ENCODE results near the gene SNRPA1.

The SNRPA1 gene

DNA sequence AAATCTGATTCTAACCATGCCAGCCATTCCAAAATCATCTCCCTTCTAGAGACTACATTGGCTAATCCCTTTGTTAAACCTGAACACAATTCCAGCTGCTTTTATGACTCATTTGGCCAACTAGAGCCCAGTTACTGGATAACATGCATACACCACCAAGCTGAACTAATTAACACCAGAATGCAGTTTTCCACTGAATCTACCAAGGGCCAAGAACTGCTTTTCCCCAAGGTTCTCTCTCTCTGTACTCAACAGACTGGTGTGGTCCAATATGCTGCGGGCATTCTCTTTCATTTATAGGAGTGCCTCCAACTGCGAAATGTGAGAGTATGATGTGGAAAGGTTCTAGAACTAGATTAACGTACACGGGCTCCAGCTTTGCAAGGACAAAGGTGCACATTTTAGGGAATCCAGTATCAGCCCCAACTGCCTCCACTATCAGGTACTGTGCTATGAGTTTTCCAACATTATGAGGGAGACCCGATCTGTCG lies 44.7 kb downstream of the SNRPA1 start:
- peak; percentile 87 for DNase-seq (ENCODE audit: low read depth, low spot score)
- peak overlapping the region; percentile 71 for H3K4me3 ChIP-seq (ENCODE audit: low read depth, low read length)
- in situ Hi-C loops (cut with HindIII; ENCODE audit: low sequenced_read_pairs) = loop anchor here (10.0 kb wide), 1 partner anchor 126 kb away; no protein-coding TSS in a partner anchor
- TF ChIP-seq, protein P1, sequence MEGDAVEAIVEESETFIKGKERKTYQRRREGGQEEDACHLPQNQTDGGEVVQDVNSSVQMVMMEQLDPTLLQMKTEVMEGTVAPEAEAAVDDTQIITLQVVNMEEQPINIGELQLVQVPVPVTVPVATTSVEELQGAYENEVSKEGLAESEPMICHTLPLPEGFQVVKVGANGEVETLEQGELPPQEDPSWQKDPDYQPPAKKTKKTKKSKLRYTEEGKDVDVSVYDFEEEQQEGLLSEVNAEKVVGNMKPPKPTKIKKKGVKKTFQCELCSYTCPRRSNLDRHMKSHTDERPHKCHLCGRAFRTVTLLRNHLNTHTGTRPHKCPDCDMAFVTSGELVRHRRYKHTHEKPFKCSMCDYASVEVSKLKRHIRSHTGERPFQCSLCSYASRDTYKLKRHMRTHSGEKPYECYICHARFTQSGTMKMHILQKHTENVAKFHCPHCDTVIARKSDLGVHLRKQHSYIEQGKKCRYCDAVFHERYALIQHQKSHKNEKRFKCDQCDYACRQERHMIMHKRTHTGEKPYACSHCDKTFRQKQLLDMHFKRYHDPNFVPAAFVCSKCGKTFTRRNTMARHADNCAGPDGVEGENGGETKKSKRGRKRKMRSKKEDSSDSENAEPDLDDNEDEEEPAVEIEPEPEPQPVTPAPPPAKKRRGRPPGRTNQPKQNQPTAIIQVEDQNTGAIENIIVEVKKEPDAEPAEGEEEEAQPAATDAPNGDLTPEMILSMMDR (IDR thresholded peaks at IDR 0.05; ENCODE audit: low read depth, low read length) = no peak

DNA sequence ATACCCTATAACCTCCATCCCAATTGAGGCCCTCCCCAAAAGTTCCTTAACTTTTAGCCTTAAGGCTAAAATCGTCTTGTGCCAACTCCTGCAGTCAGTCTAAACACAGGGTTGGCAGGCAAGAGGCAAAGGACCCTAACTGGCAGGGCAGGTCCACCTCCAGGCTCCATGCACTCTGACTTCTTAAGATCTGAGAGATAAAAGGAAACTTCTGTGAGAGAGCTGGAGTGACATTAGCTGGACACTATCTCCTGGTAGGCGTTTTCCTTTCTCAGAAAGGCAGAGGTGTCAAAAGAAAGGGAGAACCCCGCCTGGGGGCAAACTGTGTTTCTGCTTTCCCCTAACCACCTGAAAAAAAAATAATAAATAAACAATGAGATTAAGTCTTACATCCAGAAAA lies 46.8 kb downstream of the SNRPA1 start:
- H3K4me3 ChIP-seq (ENCODE audit: low read depth, low read length) = no peak overlapping the region
- TF ChIP-seq, protein P1 (IDR thresholded peaks at IDR 0.05; ENCODE audit: low read depth, low read length) = no peak
- DNase-seq (ENCODE audit: low read depth, low spot score) = no peak
- in situ Hi-C loops (cut with HindIII; ENCODE audit: low sequenced_read_pairs) = no loop called here

DNA sequence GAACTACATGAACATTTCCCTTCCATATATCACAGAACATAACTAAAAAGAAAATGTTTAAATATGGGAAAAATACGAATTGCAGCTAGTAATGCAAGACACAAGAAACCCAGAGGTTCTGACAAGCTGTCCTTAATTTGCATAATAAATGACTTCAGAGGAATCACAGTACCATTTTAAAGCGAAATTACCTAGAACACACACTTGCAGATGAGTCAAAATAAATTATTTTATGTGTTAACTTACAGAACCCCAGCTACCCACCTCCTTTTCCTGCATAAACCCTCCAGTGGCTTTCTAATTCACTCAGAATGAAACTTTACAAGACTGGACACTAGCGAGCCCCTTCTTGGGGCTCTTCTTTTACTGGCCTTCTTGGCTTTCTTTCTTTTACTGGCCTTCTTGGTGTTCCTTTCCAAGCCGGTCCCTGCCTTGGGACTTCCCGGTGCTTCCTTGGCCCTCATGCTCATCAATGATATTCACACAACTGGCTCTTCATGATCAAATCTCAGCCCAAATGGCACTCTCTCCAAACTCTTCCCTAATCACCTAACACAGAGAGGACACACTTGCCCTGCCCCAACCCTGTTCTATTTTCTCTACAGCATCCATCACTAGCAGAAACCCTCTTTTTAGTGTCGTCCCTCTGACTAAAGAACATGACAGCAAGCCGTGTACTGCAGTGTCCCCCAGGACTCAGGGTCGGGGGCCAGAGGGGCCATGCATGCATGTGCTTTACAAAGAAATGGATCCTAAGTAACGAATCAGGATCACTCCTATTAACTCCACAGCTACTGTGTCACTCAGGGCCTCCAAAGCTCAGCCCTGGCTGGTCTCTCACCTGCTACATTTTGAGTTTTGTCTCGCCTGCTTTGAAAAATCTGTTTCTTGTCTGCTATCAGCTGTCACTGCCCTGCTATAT lies 48.0 kb downstream of the SNRPA1 start:
- TF ChIP-seq, protein P1 (IDR thresholded peaks at IDR 0.05; ENCODE audit: low read depth, low read length) = no peak
- no peak overlapping the region for H3K4me3 ChIP-seq (ENCODE audit: low read depth, low read length)
- no peak for DNase-seq (ENCODE audit: low read depth, low spot score)
- in situ Hi-C loops (cut with HindIII; ENCODE audit: low sequenced_read_pairs) = no loop called here

DNA sequence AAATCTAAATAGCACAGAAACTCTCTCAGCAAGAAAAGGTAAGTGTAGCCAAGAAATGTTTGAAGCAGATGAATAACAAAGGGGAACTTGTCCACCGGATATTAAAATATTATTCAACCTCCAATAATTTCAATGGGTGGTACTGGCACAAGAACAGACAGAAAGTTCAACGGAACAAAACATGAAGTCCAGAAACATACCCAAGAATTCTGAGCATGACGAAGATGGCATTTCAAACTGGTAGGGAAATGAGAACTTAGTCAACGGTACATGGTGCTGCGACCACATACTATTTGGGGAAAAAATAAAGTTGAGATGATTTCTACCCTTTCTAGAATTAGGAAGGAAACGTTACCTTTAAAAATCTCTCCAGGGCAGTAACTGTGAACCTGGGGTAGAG lies 48.7 kb downstream of the SNRPA1 start:
- no peak for DNase-seq (ENCODE audit: low read depth, low spot score)
- in situ Hi-C loops (cut with HindIII; ENCODE audit: low sequenced_read_pairs) = no loop called here
- TF ChIP-seq, protein P1 (IDR thresholded peaks at IDR 0.05; ENCODE audit: low read depth, low read length) = no peak
- no peak overlapping the region for H3K4me3 ChIP-seq (ENCODE audit: low read depth, low read length)

DNA sequence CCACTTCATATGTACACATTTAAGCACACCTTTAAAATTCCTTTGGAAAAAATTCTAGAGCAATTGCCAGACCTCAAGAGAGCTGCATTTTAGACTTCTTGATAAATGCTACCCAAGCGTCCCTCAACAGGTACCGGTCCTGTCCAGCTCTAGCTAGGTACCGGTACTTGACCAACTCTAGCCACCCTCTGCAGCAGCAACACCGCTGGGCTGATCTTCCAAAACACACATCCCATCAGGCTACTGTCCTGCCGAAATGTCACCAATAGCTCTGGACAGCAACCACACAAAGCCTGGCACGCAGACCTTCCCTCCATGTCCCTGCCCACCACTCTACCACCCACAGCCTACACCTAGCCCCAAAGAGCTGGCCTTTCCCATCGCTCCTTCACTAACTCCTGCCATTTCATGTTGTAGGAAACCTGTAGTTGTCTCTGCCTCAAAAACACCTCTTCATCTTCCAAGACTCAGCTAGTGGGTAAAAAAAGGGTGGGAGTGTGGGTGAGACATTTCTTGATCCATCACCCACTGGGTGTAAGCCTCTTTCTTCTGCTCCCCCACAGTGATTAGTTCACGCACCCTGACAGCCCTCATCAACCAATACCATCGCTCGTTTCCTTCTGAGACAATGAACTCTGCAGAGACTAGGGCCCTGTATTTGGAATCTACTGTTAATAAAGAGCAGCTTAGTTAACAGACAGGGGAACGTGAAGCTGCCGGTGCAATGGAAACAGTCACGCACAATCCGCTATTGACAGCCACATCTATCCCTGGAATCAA lies 50.0 kb downstream of the SNRPA1 start:
- H3K4me3 ChIP-seq (ENCODE audit: low read depth, low read length) = no peak overlapping the region
- in situ Hi-C loops (cut with HindIII; ENCODE audit: low sequenced_read_pairs) = loop anchor here (5.0 kb wide), 1 partner anchor 53 kb away; no protein-coding TSS in a partner anchor
- TF ChIP-seq, protein P1 (IDR thresholded peaks at IDR 0.05; ENCODE audit: low read depth, low read length) = no peak
- no peak for DNase-seq (ENCODE audit: low read depth, low spot score)

DNA sequence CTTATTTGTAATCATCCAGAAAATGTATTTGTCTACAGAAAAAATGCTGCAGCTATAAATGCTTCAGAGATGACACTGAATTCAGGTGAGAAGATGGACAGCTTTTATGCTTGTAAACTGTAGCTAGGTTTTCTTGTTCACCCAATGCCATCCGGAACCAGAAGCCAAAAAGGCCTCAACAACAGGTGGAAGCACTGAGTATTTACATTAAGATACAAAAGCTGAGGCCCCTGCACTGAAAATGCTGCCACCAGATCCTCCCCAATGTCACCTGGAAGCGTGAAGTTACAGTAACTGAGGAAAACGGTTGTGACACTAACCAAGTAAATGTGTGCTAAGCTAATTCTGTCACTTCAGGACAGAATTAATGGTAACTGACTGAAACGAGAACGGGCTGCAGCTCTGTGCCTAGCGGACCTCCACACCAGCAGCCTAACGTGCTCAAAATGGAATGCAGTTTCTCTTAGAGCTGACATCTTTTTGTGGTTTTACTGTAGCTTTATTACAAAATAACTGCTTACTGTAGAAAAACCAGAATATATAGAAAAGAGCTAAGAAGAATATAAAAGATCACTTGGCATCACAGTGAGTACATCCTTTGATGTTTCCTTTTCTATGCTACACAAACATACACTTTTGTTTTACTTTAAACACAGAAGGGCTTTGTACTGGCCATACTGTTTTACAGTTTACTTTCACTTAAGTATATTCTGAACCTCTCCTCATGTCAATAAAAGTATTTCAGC lies 50.8 kb downstream of the SNRPA1 start:
- in situ Hi-C loops (cut with HindIII; ENCODE audit: low sequenced_read_pairs) = loop anchor here (5.0 kb wide), 1 partner anchor 52 kb away; no protein-coding TSS in a partner anchor
- no peak overlapping the region for H3K4me3 ChIP-seq (ENCODE audit: low read depth, low read length)
- TF ChIP-seq, protein P1 (IDR thresholded peaks at IDR 0.05; ENCODE audit: low read depth, low read length) = no peak
- DNase-seq (ENCODE audit: low read depth, low spot score) = peak; percentile 63

Data from astrocyte of the spinal cord (primary cell).